H1 (cell line): ENCODE data around the gene TTYH2. TPM values are rescaled to one million over a fixed set of nuclear protein-coding genes. Genes with fewer than 3 reads are reported as not detected.

Source experiments
- BACH1 ChIP-seq: IDR thresholded peaks from 2 replicates; pipeline ENCODE4 v1.6.1; 2012; ENCODE audit warnings: low read length, improper control_type of control experiment
- CBX5 ChIP-seq: fragments of 300-800, 300-1000 bp; sonication (generic); IDR thresholded peaks from 2 replicates; pipeline ENCODE4 v1.7.1; 2016; ENCODE audit warnings: antibody characterized with exemption, low read length, low read depth
- HDAC2 ChIP-seq, 2 experiments: fragments of 300-600 bp in 1 of 2; sonication (generic) in 1 of 2; IDR thresholded peaks; 2 replicates each; pipeline ENCODE4 v1.6.1; 2011 to 2012; ENCODE audit warnings: low read depth in 2 of 2, low read length in 2 of 2, mild to moderate bottlenecking in 2 of 2, moderate library complexity in 2 of 2, borderline replicate concordance in 1 of 2, inconsistent platforms in 1 of 2
- HDAC6 ChIP-seq: IDR thresholded peaks from one replicate; pipeline ENCODE4 v1.7.1; 2012; ENCODE audit warnings: low read depth, mild to moderate bottlenecking, inconsistent platforms, low read length, moderate library complexity
- JUN ChIP-seq: IDR thresholded peaks from 2 replicates; pipeline ENCODE4 v1.6.1; 2011; ENCODE audit warnings: low read depth, mild to moderate bottlenecking, improper control_type of control experiment, low read length
- JUND ChIP-seq: IDR thresholded peaks from 2 replicates; pipeline ENCODE4 v1.6.1; 2011; ENCODE audit warnings: mild to moderate bottlenecking, improper control_type of control experiment, low read length
- RAD21 ChIP-seq, 2 experiments: IDR thresholded peaks in 1 of 2; conservative IDR thresholded peaks in 1 of 2; 2 replicates each; pipeline ENCODE4 v1.6.1; 2011; ENCODE audit warnings: low read depth in 2 of 2, low read length in 2 of 2, improper control_type of control experiment in 1 of 2, inconsistent platforms in 1 of 2, mild to moderate bottlenecking in 1 of 2, moderate library complexity in 1 of 2
- TBP ChIP-seq: IDR thresholded peaks from 2 replicates; pipeline ENCODE4 v1.6.1; 2011; ENCODE audit warnings: low read depth, low read length, improper control_type of control experiment
- polyA plus RNA-seq, 7 experiments: library from polyadenylated mRNA; depleted of rRNA in 3 of 7; stranded (reverse) in 5 of 7; unstranded in 2 of 7; fragments of >200 nt in 5 of 7; fragments of 200-250 nt in 2 of 7; gene quantifications; 1 replicate in 5 of 7; 2 replicates in 1 of 7; 4 replicates in 1 of 7; pipeline versions ENCODE4 v1.2.1 to v1.2.3, GENCODE V29; 2011 to 2013; ENCODE audit warnings: missing spikeins in 2 of 7, mixed read lengths in 2 of 7
- total RNA-seq: library from RNA; stranded (reverse); fragmentation: NEBNext Ultra II Directional; extraction: Animal tissue kit (Norgen Biotek cat#: 25700); gene quantifications from 2 replicates; pipeline ENCODE4 v1.2.1, GENCODE V29; 2021
- TF ChIP-seq, protein P1 (sequence below): IDR thresholded peaks from 2 replicates; pipeline ENCODE4 v1.6.1; 2011; ENCODE audit warnings: low read depth, mild to moderate bottlenecking, low read length; ENCODE audit not compliant: insufficient read depth

Gene TTYH2
- total and polyA plus RNA-seq, 2 of the 8 experiments (the other 6 are each of a cell fraction or from before 2014, with no cell fraction given) = 3.2 to 9.2 TPM

DNA sequence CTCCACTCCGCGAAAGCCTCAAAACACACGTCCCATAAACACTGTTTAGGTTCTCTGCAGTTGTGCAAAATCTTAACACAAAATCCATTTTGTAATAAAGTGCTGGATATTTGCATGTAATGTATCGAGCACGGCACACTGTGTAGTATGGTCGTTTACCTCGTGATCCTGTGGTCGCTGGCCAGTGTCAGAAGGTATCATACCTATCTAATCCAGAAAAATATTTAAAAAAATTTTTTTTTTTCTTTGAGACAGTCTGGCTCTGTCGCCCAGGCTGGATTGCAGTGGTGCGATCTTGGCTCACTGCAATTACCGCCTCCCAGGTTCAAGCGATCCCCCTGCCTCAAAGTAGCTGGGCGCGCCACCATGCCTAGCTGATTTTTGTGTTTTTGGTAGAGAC lies 8.9 kb upstream of the TTYH2 start (continued):
- TF ChIP-seq JUND = no peak
- TF ChIP-seq JUN = no peak
- no peak for TF ChIP-seq CBX5
- no peak for TF ChIP-seq BACH1
- no peak for TF ChIP-seq RAD21 (IDR thresholded peaks at IDR 0.05 in 1 of 2, conservative IDR thresholded peaks at IDR 0.05 in 1 of 2; ENCODE audit: low read depth in 2 of 2, low read length in 2 of 2)
- no peak for TF ChIP-seq HDAC6
- no peak for TF ChIP-seq HDAC2 (IDR thresholded peaks at IDR 0.05; ENCODE audit: borderline replicate concordance in 1 of 2, low read depth in 2 of 2, low read length in 2 of 2)
- no peak for TF ChIP-seq TBP
- TF ChIP-seq, protein P1, sequence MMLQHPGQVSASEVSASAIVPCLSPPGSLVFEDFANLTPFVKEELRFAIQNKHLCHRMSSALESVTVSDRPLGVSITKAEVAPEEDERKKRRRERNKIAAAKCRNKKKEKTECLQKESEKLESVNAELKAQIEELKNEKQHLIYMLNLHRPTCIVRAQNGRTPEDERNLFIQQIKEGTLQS = no peak
